ENCODE data around the gene EFCAB5.
A peak's percentile ranks its signal among the peaks of the same experiment; 100 is the strongest.
"Not testable (repeated sequence)": the region's sequence is repeated elsewhere in the genome, so short reads cannot be mapped to it uniquely, and the experiment has no call there.

EFCAB5 gene

GRCh38 chr17:30021708-30022317, 80.4 kb downstream of the EFCAB5 start:
- DNase-seq = peak; percentile 81

- not testable (repeated sequence) for DNase-seq
Observed at GRCh38 chr17:30025325-30025724, 83.9 kb downstream of the EFCAB5 start.

DNA sequence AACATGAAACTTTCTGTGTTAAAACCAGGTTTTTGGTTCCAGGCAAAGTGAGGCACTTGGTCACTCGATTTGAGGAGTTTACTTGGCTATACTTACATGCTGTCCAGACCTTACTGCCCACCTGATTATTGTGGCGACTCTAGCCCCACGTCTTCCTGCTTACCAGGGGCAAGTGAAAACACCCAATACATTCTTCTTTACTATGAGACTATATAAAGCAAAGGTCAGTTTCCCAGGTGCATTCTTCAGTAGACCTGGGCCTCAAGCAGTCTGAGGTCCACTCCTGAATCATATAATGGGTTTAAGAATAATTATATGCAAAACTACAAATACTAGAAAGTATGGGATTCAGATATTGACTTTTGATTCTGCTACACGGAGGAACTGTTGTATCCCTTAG, 86.2 kb downstream of the EFCAB5 start:
- DNase-seq = no peak

GRCh38 chr17:30031214-30031869, 89.9 kb downstream of the EFCAB5 start:
- no peak for DNase-seq

DNA sequence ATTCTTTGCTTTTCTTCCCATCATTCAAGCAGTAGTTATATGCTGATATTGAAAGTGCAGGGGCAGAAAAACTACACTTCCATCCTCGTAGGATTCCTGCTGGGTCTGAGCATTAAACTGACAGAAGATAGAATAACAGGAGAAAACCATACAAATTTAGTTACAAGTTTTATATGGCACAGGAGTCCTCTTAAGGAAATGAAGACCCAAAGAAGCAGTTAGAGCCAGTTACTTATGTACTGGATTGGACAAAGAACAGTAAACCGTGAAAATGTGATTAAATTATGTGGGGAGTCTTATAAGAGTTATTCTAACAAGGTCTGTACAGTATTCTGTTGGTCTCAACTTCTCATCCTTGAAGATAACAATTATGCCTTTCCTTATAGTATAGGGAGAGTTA, 93.9 kb downstream of the EFCAB5 start:
- DNase-seq = no peak

DNA sequence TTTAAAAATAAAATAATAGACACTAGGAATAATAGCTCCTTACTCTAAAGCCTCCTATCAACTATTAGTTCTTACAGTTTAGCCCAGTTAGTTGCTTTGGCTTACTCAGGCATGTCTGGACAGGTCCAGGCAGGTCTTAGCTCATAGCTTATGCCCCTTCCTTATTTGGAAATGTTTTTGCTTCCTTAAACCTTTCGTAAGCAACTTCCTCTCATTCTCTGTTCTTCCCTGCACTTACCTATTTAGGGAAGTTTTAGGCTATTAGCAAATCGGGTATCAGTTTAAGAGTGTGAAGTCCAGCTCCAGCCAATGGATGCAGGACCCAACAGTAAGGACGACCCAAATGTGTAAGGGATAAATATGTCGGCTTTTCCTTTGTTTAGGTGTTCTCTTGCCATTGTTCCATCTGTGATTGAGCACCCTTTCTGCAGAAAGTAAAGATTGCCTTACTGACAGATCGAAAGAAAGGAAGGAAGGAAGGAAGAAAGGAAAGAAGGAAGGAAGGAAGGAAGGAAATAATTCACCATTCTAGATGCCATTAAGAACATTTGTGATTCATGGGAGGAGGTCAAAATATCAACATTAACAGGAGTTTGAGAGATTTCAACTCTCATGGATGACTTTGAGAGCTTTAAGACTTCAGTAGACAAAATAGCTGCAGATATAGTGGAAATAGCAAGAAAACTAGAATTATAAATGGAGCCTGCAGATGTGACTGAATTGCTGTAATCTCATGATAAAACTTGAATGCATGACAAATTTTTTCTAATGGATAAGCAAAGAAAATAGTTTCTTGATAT, 99.5 kb downstream of the EFCAB5 start:
- not testable (repeated sequence) for DNase-seq

DNA sequence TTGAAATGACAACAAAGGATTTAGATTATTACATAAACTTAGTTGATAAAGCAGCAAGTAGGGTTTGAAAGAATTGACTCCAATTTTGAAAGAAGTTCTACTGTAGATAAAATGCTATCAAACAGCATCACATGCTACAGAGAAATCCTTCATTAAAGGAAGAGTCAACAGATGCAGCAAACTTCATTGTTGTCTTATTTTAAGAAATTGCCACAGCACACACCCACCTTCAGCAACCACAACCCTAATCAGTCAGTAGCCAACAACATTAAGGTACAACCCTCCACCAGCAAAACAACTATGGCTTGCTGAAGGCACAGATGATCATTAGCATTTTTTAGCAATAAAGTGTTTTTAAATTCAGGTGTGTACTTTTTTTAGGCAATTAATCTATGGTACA, 100.1 kb downstream of the EFCAB5 start:
- DNase-seq = no peak

- DNase-seq = no peak
Observed at GRCh38 chr17:30062372-30062771, 120.9 kb downstream of the EFCAB5 start.

DNA sequence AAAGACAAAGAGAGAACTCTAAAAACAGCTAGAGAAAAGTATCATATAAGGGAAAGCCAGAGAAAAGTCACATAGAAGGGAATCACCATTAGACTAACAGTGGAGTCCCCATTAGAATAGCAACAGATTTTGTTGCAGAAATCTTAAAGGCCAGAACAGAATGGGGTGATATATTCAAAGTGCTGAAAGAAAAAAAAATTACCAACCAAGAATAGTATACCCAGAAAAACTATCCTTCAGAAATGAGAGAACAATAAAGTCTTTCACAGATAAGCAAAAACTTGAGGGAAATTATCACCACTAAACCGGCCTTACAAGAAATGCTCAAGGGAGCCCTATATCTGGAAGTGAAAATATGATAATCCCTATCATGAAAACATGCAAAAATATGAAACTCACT, 123.3 kb downstream of the EFCAB5 start:
- DNase-seq = no peak

DNA sequence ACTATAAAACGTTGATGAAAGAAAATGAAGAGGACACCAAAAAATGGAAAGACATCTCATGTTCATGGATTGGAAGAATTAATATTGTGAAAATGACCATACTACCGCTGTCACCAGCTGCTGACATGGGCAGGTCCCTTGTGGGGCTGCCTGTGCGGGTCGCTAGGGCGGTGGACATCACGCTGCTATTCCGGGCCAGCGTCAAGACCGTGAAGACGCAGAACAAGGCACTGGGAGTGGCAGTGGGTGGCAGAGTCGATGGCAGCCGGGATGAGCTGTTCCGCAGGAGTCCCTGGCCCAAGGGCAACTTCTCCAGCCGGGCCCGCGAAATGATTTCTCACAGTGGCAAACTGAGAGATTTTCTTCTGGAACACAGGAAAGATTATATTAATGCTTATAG, 127.0 kb downstream of the EFCAB5 start:
- DNase-seq = no peak

DNA sequence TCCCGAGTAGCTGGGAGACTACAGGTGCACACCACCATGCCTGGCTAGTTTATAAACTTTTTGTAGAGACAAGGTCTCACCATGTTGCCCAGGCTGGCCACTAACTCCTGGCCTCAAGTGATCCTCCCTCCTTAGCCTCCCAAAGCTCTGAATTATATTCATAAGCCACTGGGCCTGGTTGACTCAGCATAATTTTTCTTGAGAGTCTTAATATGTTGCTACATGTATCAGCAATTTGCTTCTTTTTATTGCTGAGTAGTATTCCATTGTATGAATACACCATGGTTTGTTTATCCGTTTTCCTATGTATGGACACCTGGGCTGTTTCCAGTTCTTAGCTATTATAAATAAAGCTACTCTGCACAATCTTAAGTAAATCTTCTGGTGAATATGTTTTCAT, 132.8 kb downstream of the EFCAB5 start:
- no peak for DNase-seq

DNA sequence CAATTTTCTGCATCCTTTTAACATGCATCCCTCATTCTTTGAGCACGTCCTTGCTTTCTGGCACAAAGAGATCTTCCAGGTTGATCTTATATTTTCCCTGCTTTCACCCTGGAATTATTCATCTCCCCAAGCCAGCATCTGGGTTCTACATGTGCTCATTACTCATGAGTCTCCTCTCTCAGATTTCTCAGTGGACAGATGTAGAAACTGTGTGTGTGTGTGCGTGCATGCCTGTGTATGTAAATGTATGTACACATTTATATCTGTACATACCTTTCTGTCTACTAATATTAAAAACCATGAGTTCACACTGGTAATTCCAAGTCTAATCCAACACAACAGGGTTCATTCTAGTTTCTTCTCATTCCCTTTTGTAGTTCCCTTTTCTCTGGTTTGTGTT, 133.3 kb downstream of the EFCAB5 start:
- DNase-seq = no peak

- no peak for DNase-seq
Observed at GRCh38 chr17:30082773-30083172, 141.3 kb downstream of the EFCAB5 start.

DNA sequence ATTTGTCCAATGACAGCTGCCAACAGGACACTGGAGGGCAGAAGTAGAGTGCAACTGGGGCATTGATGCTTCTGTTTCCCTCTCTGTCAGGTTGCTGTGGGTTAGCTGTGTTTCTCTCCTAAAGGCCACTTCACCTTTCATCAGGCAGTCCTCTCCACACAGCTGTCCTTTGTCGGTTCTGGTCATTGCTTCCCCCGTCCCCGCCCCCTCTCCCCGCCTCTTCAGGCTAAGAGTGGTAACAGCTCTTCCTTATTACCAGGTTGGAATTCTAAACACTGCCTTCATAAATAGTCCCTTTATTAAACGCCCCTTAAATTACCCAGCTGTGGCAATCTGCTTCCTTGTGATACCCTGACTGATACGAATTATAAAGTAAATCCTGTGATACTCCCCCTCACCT, 143.4 kb downstream of the EFCAB5 start:
- DNase-seq = no peak

GRCh38 chr17:30086896-30087295, 145.5 kb downstream of the EFCAB5 start:
- no peak for DNase-seq

GRCh38 chr17:30087431-30087830, 146.0 kb downstream of the EFCAB5 start:
- not testable (repeated sequence) for DNase-seq

DNA sequence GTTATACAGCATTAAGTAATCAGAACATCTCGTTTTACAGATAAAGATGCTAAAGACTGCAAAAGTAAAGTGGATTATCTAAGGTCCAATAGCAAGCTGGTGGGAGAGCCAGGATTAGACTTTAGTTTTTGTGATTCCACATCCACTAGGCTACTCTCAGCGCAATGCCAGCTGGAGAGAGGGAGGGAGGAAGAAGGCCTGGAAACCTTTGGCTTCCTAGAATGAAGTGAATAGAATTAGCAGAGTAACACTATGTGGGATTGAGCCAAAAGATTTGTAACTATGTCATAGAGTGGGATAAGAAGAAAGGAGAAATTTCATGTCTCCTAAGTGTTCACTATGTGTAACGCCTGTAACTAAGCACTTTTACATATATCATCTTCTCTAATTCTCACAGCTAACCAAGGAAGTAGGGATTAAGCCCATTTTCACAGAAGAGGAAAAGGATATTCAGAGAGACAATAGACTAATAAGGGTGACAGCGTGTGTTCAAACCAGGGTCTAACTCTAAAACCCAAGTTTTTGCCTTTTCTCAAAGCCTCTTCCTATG, 149.8 kb downstream of the EFCAB5 start:
- DNase-seq = peak; percentile 89

GRCh38 chr17:30091771-30092170, 150.3 kb downstream of the EFCAB5 start:
- no peak for DNase-seq

DNA sequence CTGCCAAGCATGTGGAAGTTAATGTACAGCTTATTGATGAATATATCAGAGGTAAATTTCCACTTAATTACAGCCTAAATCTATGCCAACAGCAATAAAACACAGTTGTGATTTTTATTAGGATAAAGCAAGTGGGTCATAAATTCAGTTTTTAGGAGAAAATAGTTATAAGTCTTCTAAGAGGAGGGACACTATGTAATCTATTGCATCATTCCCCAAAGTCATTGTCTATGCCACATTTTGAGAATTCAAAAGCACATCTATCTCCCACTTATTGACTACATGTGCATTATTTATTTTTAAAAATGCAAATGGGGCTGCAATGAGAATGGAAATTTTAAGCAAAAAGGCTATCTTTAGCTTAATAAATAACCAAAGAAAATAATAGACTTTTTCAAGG, 151.5 kb downstream of the EFCAB5 start:
- no peak for DNase-seq

- peak; percentile 89 for DNase-seq
Observed at GRCh38 chr17:30093463-30094147, 152.2 kb downstream of the EFCAB5 start.

DNA sequence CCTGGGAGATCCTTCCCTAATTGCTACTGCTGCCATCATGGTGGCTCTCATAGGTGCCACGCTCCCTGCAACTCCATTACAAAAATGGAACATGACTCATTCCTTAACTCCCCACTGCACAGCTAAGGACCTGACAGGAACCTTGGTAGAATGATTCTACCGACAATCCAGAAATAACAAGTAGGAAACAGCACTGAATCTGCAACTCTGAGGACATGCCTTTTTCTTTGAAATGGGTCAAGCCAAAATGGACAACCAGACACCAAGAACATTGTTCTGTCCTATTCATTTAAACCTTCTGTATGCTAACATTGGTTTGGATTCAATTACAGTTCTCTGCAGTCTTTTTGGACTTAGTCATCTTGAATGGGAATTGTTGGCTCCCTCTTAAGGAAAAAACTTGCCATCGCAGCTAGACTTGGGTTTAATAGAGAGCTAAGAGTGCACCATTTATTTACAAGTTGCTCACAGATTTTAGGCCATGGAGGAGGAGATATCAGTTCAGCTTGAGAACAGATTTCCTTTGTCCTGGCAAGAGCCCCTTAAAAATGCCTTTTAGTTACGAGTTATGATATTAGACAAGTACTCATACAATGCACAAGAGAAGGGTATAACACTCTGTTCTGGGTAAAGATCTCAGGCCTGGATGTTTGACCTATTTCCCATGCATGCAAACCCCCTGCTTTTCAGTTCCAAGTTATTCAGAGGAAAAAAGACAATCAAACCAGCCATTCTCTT, 154.2 kb downstream of the EFCAB5 start:
- peak; percentile 67 for DNase-seq

GRCh38 chr17:30101686-30102390, 160.4 kb downstream of the EFCAB5 start:
- no peak for DNase-seq
